Ecto neural progenitor cell (in vitro differentiated cells): Measurements from ENCODE around the gene EVI5L.

Source experiments
- DNase-seq: peaks from one replicate; pipeline ENCODE4 v3.0.0-alpha.2; 2018; ENCODE audit warnings: low spot score

The EVI5L gene

DNA sequence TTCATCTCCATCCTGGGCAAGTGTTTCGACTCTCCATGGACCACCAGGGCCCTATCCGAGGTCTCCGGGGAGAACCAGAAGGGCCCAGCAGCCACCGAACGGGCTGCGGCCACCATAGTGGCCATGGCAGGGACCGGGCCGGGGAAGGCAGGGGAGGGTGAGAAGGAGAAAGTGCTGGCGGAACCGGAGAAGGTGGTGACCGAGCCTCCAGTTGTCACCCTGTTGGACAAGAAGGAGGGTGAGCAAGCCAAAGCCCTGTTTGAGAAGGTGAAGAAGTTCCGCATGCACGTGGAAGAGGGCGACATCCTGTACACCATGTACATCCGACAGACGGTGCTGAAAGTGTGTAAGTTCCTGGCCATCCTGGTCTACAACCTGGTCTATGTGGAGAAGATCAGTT lies 68.9 kb downstream of the EVI5L start:
- DNase-seq, result no peak

DNA sequence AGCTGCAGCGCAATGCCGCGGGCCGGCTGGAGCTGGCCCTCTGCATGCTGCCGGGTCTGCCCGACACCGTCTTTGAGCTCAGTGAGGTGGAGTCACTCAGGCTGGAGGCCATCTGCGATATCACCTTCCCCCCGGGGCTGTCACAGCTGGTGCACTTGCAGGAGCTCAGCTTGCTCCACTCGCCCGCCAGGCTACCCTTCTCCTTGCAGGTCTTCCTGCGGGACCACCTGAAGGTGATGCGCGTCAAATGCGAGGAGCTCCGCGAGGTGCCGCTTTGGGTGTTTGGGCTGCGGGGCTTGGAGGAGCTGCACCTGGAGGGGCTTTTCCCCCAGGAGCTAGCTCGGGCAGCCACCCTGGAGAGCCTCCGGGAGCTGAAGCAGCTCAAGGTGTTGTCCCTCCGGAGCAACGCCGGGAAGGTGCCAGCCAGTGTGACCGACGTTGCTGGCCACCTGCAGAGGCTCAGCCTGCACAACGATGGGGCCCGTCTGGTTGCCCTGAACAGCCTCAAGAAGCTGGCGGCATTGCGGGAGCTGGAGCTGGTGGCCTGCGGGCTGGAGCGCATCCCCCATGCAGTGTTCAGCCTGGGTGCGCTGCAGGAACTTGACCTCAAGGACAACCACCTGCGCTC lies 69.8 kb downstream of the EVI5L start:
- DNase-seq, result no peak

GRCh38 chr19:7900401-7900870 lies 70.4 kb downstream of the EVI5L start:
- no peak for DNase-seq

DNA sequence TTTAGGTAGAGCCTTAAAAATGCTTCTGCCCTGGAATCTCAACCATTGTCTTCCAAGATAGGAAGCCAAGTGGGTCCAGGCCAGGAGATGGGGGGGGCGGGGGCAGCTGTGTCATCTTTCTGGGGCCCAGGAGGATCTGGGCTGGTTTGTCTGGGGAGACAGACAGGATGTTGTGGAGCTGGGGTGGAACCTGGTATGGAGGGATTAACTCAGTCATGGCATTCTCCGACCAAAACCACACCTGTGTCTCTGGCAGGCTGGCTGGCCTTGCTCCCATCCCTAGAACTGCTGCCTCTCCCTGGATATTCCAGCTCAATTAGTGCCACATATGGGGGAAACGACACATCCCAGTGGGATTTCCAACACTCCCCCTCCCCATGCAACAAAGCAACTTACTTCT lies 70.9 kb downstream of the EVI5L start:
- no peak for DNase-seq

DNA sequence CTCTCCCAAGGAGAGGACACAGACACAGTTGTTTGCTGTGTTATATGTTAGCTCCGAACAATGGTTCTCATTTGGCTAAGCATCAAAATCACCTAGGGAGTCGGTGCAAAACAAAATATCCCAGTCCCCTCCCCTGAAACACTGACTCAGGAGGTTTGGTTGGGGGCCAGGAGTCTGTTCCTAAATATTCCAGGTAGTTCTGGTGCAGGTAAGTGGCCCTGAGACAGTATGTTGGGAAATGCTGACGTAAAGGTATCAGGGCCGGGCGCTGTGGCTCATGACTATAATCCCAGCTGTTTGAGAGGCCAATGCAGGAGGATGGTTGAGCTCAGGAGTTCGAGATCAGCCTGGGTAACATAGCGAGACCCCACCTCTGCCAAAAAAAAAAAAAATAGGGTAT lies 71.3 kb downstream of the EVI5L start:
- no peak for DNase-seq

DNA sequence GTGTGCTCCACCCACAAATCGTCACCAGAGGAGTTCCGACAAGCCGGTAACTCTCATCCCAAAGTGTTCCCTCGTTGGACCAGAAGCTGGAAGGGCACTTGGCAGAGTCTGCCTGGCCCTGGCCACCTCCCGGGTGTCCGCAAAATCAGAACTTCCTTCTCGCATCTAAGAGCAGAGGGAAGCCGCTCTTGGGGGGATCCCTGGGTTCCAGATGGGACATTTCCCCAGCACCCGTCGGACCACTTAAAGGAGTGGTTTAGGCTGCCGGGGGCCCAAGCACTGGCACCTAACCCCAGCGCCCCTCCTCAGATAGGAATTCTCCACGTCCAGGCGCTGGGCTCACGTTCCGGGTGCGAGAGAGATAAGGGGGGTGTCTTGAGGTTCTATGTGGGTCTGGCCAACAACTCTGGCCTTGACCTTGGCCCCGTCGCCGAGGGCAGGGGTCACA lies 72.8 kb downstream of the EVI5L start:
- no peak for DNase-seq

DNA sequence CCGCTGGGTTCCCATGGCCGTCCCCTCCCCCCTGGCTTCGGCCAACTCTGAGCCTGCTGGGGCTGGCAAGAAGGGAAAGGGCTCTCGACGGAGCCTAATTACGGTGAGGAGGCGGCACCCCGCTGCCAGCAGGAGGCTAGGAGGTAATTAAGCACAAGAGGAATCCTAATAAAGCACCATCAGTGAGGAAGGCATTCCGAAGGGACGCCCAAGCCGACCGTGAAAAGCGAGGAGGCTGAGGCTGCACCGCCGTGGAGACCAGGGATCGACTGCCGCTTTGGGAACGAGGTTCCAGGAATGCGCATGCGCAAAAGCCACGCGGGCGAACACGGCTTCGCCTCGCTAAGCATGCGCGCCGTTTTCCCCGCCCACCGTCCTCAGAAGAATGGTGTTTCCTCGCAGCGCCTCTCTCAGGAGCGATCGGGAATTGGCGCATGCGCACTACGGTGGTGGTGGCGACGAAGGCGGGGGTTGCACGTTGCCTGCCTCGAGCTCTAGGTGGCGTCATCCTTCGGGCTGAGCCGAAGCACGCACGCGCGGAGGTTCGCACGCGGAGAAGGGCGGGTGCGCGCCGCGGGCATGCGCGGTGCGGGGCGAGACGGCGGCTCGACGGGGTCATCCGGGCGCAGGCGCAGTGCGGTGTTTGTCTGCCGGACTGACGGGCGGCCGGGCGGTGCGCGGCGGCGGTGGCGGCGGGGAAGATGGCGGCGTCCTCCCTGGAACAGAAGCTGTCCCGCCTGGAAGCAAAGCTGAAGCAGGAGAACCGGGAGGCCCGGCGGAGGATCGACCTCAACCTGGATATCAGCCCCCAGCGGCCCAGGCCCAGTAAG lies 73.4 kb downstream of the EVI5L start, which contains the start of gene MAP2K7:
Gene MAP2K7, plus strand, starts transcription at position 634 of the 830 bp plus-strand sequence. Its CDS starts 68 bp downstream, at position 702.
- peak; percentile 100 for DNase-seq

DNA sequence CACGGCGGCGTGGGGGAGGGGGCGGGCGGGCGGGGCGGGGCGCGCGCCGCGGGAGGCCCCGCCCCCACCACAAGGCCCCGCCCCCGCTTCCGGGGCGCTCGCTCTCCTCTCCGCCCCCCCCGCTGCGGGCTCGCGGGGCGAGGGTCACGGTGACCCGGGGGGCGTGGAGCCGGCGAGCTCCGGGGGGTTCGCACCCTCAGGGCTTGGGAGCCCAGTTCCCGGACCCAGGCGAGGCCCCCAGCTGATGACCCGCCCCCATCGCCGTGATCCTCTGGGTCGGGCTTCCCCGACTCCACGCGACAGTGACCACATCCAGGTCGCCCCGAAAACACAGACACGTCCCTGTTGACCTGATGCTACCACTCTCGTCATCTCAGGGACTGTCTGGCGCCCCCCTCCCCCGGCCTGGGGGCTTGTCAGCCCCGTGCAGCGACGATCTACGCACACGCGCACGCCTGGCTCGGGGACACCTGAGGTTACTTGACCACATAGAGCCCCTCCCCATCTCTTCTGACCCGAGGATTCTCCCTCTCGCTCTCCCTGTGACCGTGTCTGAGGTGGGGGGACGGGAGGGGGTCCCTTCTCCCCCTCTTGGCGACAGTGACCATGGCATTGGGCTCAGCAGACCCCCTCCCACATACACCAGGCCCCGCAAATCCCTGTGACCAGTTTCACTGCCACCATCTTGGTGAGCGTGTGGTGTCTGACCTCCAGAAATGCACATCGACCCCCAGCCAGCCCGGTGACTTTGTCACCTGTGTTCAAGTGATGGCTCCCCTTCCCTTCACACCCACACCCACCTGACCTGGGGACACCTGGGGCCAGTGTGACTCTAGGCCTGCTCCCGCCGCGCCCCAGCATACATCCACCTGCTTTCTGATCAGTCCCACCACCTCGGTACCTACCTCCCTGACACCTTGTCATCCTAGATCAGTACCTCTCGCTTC lies 74.3 kb downstream of the EVI5L start:
- peak; percentile 75 for DNase-seq

- no peak for DNase-seq
Observed at GRCh38 chr19:7905268-7905667, 75.2 kb downstream of the EVI5L start.

DNA sequence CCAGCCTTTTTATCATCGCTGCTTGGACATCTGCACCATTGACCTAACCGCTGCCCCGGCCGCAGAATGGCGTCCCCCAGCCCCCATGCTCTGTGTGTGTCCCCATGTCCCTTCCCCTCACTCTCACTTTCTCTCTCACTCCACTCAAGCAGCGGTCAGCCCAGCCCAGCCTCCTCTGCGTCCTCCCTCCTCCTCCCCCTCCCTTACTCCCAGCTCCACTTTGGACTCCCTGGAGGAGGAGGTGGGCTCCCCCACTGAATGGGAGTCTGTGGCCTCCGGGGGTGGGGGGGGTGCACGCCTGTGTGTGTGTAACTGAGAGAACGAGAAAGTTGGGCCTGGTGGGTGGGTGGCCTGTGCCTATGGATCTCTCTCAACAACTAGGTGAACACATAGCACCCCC lies 75.8 kb downstream of the EVI5L start:
- no peak for DNase-seq

- DNase-seq, result no peak
Observed at GRCh38 chr19:7907122-7907521, 77.1 kb downstream of the EVI5L start.

GRCh38 chr19:7907544-7907943 lies 77.5 kb downstream of the EVI5L start:
- DNase-seq, result no peak

DNA sequence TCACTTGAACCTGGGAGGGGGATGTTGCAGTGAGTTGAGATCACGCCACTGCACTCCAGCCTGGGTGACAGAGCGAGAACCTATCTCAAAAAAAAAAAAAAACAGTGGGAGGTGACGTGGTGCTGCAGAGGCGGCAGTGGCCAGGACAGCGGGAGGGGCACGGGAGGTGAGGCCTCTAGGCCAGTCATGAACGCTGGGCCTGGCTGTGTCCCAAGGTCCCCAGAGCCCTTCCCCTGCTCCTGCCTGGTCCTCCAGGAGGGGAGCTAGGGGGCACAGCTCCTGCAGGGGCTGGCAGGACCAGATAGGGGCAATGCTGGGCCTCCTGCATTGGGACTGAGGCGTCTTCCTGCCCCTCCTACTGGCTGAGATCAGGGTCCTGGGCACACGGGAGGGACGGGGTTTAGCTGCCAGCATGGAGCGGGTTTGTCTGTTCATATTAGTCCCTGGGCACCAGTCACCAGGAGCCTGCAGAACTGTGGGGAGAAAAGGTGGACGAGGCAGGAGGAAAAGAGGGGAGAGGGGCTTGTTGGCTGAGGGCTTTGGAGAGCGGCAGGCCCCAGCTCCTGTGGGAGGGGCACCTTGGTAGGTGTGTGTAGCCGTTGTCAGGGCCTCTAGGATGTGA lies 78.2 kb downstream of the EVI5L start:
- DNase-seq, result no peak

DNA sequence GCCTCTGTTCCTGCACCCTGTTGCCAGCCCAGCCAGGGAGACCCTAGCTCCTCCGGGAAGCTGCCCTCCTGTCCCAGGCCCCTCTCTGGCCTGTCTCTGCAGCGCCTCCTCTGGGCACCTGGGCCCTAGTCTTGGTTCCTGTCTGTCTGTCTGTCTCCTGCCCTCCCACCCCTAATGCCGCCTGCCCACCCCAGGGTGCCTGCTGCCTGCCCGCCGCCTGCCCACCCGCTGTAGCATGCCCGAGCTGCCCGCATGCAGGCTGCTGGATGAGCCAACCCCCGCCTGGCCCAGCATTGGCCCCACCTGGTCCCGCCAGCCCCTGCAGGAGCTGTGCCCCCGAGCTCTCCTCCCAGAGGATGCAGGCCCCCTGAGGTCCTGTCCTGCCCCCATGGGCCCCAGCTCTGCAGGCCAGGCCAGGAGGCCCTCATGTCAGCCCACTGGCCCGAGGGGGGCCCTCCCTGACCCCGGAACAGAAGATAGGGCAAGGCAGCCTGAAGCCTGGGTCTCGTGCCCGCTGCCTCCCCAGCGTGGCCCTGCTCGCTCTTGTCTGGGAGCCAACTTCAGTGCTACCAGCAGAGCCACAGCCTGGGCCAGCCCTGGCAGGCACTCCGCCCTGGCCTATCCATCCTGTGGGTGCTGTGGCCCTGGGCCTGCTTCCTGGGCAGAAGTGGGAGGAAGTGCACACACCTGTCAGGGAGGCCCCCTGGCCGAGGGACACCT lies 78.9 kb downstream of the EVI5L start:
- DNase-seq, result no peak

DNA sequence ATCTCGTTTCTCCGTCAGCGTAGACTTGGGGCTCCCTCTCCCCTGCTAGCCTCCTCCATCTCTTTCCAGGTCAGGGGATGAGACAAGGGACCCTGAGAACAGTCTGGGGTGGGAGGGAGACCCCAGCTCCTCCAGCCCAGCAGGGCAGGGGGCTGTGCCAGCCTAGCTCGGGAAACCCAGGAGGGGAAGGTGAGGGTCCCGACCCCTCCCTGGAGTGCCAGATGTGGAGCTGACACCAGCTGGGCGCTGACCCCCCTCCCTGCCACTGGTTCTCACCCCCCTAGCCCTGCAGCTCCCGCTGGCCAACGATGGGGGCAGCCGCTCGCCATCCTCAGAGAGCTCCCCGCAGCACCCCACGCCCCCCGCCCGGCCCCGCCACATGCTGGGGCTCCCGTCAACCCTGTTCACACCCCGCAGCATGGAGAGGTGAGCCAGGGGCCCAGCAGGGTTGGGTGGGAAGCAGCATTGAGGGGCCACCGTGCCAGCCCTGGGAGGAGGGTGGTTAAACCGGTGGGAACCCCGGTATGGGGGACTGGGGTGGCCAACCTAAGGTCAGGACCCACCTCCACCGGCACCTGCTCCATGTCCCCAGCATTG lies 79.6 kb downstream of the EVI5L start:
- DNase-seq, result no peak

DNA sequence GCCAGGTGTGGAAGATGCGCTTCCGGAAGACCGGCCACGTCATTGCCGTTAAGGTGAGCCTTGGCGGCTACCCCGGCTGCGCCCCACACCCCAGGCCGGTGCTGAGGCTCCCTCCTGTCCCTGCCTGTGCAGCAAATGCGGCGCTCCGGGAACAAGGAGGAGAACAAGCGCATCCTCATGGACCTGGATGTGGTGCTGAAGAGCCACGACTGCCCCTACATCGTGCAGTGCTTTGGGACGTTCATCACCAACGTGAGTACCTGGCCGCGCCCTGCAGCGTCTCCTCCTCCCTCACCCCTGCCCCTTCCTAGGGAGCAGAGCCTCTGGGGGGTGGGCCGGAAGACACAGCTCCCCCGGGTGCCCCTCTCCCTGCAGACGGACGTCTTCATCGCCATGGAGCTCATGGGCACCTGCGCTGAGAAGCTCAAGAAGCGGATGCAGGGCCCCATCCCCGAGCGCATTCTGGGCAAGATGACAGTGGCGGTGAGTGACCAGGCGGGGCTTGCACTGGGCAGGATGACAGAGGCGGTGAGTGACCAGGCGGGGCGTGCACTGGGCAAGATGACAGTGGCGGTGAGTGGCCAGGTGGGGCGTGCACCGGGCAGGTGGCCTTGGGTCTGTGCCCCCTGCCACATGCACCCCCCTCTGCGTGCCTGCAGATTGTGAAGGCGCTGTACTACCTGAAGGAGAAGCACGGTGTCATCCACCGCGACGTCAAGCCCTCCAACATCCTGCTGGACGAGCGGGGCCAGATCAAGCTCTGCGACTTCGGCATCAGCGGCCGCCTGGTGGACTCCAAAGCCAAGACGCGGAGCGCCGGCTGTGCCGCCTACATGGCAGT lies 80.5 kb downstream of the EVI5L start:
- no peak for DNase-seq

DNA sequence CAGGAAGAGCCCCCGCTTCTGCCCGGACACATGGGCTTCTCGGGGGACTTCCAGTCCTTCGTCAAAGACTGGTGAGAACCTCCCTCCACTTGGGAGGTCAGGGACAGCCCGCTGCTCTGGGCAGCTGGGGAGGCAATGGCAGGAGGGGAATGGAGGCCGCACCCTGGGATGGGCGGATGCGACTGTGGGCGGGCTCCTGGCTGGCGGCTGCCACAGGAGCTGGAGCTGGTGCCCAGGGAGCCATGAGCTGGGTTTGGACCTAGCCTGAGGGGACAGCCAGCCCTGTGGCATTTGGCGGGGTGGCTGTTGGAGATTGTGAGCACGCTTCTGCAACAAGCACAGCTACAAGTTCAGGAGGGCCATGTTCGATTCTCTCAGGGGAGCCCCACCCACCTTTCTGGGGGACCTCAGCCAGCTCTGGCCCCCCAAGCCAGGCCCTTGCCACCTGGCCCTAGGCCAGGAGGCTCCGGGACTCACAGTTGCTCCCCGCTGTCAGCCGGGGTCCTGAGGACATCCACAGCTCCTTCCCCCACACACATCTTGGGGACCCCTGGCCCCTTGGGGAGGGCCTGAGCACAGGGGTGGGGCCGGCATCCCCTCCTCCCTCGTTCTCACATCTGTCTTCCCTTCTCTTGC lies 81.6 kb downstream of the EVI5L start:
- DNase-seq, result no peak

DNA sequence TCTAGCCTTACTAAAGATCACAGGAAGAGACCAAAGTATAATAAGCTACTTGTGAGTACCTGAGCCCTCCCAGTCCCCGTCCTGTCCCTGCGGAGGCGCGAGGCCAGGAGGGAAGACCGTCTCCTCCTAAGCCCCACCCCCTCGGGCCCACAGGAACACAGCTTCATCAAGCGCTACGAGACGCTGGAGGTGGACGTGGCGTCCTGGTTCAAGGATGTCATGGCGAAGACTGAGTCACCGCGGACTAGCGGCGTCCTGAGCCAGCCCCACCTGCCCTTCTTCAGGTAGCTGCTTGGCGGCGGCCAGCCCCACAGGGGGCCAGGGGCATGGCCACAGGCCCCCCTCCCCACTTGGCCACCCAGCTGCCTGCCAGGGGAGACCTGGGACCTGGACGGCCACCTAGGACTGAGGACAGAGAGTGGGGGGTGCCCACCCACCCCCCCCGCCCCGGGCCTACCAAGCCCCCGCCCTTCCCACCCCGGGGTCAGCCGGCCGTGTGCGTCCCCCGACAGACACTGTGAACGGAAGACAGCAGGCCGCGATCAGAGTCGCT lies 82.2 kb downstream of the EVI5L start:
- DNase-seq, result no peak
